Measurements from ENCODE around the gene JAZF1. TPM values are rescaled to one million over a fixed set of nuclear protein-coding genes. Genes with fewer than 3 reads are reported as not detected.

The JAZF1 gene
- total RNA-seq, 2 experiments from 2014 or later = 3.3 to 4.0 TPM

DNA sequence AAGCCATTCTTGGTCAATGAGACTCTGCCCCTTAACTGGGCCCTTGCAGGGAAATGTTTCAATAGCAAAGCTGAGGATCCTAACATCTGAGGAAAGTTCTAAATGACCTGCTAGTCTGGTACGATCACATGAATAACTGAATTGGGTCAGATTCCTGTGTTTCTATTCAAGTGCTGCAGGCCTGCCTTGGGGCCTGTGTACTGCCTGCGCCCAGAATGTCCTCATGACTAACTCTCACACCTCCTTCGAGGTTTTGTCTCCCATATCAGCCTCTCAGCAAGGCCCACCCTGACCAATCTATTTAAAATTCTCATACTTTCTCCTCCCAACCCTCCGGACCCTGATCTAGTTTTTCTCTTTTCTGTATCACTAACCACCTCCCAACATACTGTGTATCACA is 4.4 kb downstream of the JAZF1 start:
- intact Hi-C loops (cut with micrococcal nuclease) = no loop called here
- Mint-ChIP-seq H3K4me1 (ENCODE audit: low read depth) (peaks cover 38% of the 10 kb centered on the region), H3K36me3 (ENCODE audit: low read depth) (no peaks in the 10 kb centered on the region), H3K9me3 (no peaks in the 10 kb centered on the region), H3K27ac (no peak overlapping the region), H3K4me3 (no peak overlapping the region), H3K27me3 (peaks cover 3% of the 10 kb centered on the region)
- ATAC-seq (no peak), DNase-seq (no peak)
- ChIA-PET CTCF (interaction anchor here (0.6 to 2.1 kb wide), 2 partner anchors 9 to 11 kb away, joined by 3 to 4 read pairs; no protein-coding TSS in a partner anchor), POLR2A (no interaction called here)
- TF ChIP-seq, protein P1, sequence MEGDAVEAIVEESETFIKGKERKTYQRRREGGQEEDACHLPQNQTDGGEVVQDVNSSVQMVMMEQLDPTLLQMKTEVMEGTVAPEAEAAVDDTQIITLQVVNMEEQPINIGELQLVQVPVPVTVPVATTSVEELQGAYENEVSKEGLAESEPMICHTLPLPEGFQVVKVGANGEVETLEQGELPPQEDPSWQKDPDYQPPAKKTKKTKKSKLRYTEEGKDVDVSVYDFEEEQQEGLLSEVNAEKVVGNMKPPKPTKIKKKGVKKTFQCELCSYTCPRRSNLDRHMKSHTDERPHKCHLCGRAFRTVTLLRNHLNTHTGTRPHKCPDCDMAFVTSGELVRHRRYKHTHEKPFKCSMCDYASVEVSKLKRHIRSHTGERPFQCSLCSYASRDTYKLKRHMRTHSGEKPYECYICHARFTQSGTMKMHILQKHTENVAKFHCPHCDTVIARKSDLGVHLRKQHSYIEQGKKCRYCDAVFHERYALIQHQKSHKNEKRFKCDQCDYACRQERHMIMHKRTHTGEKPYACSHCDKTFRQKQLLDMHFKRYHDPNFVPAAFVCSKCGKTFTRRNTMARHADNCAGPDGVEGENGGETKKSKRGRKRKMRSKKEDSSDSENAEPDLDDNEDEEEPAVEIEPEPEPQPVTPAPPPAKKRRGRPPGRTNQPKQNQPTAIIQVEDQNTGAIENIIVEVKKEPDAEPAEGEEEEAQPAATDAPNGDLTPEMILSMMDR (IDR thresholded peaks at IDR 0.05) = no peak

DNA sequence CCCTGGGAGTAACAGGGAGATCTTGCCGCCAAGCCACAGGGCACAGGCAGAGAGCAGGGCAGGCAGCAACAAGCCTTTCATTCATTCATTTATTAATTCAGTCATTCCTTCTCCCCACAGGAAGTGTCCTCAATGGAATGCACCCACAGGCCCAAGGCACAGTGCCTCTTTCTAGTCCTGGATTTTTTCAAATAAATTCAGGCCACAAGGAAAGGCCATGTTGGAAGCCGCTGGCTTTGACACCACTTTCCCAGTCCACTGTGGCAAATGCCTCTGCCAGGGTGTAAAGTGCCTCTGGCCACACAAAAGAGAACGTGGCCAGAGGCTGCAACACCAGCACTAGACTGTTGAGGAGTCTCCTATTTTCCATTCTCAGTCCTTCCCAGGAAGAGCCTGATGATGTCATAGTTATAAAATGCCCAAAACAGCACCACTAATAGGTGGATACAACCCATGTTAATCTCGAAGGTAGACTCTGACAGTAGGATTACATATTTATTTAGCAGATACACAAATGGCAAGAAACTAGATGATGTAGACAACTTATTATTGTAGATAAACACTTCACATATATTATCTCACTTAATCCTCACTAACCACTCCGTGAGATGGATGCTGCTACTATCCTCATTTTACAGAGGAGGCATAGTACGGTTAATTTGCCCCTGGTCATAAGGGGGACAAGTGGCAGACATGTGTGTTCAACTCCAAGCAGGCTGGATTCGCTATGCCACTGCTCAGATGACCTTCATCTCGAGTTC is 5.5 kb downstream of the JAZF1 start:
- no peak for ATAC-seq
- DNase-seq = no peak
- TF ChIP-seq, protein P1 (IDR thresholded peaks at IDR 0.05) = no peak
- no peaks in the 10 kb centered on the region for H3K27me3 Mint-ChIP-seq
- H3K9me3 Mint-ChIP-seq = no peaks in the 10 kb centered on the region
- peaks cover 34% of the 10 kb centered on the region for H3K4me1 Mint-ChIP-seq (ENCODE audit: low read depth)
- no peaks in the 10 kb centered on the region for H3K36me3 Mint-ChIP-seq (ENCODE audit: low read depth)
- ChIA-PET CTCF (interaction anchor here (0.6 kb wide), 1 partner anchor 8 kb away, joined by 3 read pairs; no protein-coding TSS in a partner anchor), POLR2A (interaction anchor here (0.6 to 1.2 kb wide), 2 partner anchors 225 to 618 kb away, joined by 3 read pairs; no protein-coding TSS in a partner anchor)
- H3K27ac Mint-ChIP-seq = no peak overlapping the region
- H3K4me3 Mint-ChIP-seq = no peak overlapping the region
- intact Hi-C loops (cut with micrococcal nuclease) = no loop called here

DNA sequence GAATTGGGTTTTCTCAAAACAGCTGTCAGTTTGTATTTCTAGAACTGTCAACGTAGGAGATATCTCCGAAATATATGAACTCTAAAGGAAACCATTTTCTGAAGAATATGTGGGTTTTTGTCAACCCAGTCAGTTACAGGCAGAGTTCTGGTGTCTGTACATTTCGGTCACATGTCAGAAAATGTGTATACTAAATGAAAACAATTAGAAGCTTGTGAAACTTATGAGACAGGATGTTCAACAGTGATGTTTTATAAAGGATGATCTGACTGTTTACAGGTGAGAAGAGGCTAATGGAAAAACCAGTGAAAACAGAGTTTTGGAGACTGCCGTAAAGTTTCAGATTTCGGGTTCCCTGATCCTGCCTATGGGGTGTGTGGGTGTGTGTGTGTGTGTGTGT is 6.2 kb downstream of the JAZF1 start:
- ChIA-PET CTCF (no interaction called here), POLR2A (interaction anchor here (0.6 to 1.2 kb wide), 2 partner anchors 226 to 617 kb away, joined by 3 read pairs; no protein-coding TSS in a partner anchor)
- H3K4me3 Mint-ChIP-seq = no peak overlapping the region
- H3K4me1 Mint-ChIP-seq (ENCODE audit: low read depth) = peaks cover 34% of the 10 kb centered on the region
- H3K27ac Mint-ChIP-seq = no peak overlapping the region
- H3K36me3 Mint-ChIP-seq (ENCODE audit: low read depth) = no peaks in the 10 kb centered on the region
- no peaks in the 10 kb centered on the region for H3K27me3 Mint-ChIP-seq
- ATAC-seq = peak; percentile 29
- DNase-seq = peak; percentile 20
- TF ChIP-seq, protein P1 (IDR thresholded peaks at IDR 0.05) = no peak
- intact Hi-C loops (cut with micrococcal nuclease) = no loop called here
- H3K9me3 Mint-ChIP-seq = no peaks in the 10 kb centered on the region

DNA sequence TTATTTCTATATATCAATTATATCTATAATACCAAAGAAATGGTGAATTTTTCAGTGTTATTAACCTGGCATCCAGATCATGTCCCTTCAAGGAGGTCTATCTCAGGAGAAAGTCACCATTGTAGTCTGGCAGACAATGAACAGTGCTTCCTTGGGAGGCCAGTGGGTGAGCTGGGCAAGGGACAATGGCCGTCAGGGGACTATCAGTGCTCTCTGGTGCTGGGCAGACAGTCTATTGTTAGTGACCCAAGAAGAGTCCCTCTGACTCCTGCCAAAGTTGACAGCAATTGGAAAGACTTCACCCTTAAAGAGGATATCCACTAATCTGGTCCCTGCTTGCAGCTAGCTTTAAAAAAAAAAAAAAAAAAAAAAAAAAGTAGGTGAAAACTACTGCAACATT is 7.1 kb downstream of the JAZF1 start:
- TF ChIP-seq, protein P1 (IDR thresholded peaks at IDR 0.05) = no peak
- ChIA-PET CTCF (no interaction called here), POLR2A (no interaction called here)
- H3K27me3 Mint-ChIP-seq = no peaks in the 10 kb centered on the region
- no peak overlapping the region for H3K4me3 Mint-ChIP-seq
- no peak overlapping the region for H3K27ac Mint-ChIP-seq
- DNase-seq (no peak), ATAC-seq (no peak)
- H3K9me3 Mint-ChIP-seq = no peaks in the 10 kb centered on the region
- intact Hi-C loops (cut with micrococcal nuclease) = no loop called here
- no peaks in the 10 kb centered on the region for H3K36me3 Mint-ChIP-seq (ENCODE audit: low read depth)
- H3K4me1 Mint-ChIP-seq (ENCODE audit: low read depth) = peaks cover 37% of the 10 kb centered on the region

DNA sequence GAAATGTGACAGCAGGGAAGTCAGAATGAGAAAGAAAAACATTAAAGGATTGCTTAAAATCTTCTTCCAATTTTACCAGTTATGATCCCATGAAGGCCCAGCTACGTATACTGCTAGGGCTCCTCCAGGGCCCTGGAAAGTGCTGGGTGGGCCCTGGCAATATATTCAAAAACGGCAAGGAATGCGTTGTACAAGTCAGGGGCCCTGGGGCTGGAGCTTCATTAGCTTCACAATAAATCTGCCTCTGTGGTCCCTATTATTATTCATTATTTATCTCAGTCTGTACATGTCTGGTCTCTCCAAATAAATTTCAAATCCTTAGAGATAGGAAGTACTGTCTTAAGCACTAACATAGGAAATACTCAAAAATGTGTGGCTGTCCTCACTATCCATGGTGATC is 7.6 kb downstream of the JAZF1 start:
- CTCF ChIA-PET = interaction anchor here (0.7 to 2.0 kb wide), 2 partner anchors 16 to 111 kb away, joined by 3 to 5 read pairs; no protein-coding TSS in a partner anchor
- no peak for ATAC-seq

More for the DNA sequence above, 7.6 kb downstream of the JAZF1 start:
- no peaks in the 10 kb centered on the region for H3K27me3 Mint-ChIP-seq
- no peak overlapping the region for H3K27ac Mint-ChIP-seq
- no peaks in the 10 kb centered on the region for H3K36me3 Mint-ChIP-seq (ENCODE audit: low read depth)
- no peaks in the 10 kb centered on the region for H3K9me3 Mint-ChIP-seq
- TF ChIP-seq, protein P1 (IDR thresholded peaks at IDR 0.05) = no peak
- DNase-seq = no peak
- intact Hi-C loops (cut with micrococcal nuclease) = no loop called here
- POLR2A ChIA-PET = no interaction called here
- peaks cover 37% of the 10 kb centered on the region for H3K4me1 Mint-ChIP-seq (ENCODE audit: low read depth)
- H3K4me3 Mint-ChIP-seq = no peak overlapping the region

Measured in activated CD8-positive, alpha-beta T cell treated with anti-CD3 and anti-CD28 coated beads for 36 hours (primary cell).